ENCODE data around the gene CHRNA9. TPM values are rescaled to one million over a fixed set of nuclear protein-coding genes. Genes with fewer than 3 reads are reported as not detected.

The CHRNA9 gene
- total RNA-seq, 1 donor from 2014 or later: not detected

DNA sequence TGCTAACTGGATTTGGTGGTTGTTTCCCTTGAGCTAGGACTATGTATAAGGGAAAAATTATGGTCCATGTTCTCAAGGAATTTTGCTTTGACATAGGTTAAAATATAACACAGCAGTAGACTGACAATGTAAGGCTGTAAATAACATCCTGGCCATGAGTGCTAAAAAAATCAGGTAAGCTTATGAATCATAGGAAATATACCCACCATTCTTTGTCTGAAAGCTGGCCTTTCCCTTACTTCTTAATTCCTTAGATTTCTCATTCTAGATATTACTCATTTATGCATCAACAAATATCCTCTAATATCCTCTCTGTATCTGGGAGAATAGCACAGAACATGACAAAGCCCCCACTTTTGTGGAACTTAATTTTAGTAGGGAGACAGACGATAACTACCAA, 6.8 kb upstream of the CHRNA9 start:
- Mint-ChIP-seq H3K4me1 (ENCODE audit: unreplicated experiment) (peaks cover 4% of the 10 kb centered on the region), H3K36me3 (ENCODE audit: unreplicated experiment) (no peaks in the 10 kb centered on the region), H3K4me3 (ENCODE audit: unreplicated experiment) (no peak overlapping the region), H3K27me3 (ENCODE audit: unreplicated experiment) (no peaks in the 10 kb centered on the region), H3K27ac (ENCODE audit: unreplicated experiment) (no peak overlapping the region), H3K9me3 (ENCODE audit: unreplicated experiment) (no peaks in the 10 kb centered on the region)
- TF ChIP-seq, protein P1, sequence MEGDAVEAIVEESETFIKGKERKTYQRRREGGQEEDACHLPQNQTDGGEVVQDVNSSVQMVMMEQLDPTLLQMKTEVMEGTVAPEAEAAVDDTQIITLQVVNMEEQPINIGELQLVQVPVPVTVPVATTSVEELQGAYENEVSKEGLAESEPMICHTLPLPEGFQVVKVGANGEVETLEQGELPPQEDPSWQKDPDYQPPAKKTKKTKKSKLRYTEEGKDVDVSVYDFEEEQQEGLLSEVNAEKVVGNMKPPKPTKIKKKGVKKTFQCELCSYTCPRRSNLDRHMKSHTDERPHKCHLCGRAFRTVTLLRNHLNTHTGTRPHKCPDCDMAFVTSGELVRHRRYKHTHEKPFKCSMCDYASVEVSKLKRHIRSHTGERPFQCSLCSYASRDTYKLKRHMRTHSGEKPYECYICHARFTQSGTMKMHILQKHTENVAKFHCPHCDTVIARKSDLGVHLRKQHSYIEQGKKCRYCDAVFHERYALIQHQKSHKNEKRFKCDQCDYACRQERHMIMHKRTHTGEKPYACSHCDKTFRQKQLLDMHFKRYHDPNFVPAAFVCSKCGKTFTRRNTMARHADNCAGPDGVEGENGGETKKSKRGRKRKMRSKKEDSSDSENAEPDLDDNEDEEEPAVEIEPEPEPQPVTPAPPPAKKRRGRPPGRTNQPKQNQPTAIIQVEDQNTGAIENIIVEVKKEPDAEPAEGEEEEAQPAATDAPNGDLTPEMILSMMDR (IDR thresholded peaks at IDR 0.05): no peak
- DNase-seq (ENCODE audit: extremely low spot score, unreplicated experiment): no peak

DNA sequence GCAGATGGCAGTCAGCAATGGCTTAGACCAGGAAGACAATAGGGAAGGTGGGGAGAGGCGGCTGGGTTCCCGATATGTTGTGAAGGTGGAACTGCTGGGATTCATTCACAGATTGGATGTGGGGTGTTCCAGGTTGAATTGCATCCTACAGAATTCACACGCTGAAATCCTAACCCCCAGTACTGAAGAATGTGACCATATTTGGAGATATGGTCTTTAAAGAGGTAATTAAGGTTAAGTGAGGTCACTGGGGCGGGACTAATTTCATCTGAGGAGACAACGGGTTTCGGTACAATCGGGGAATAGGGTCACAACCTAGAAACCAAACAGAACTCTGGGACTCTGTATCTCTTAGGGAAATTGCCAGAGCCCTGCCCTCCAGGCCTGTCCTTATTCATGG, 5.3 kb upstream of the CHRNA9 start:
- Mint-ChIP-seq H3K9me3 (ENCODE audit: unreplicated experiment) (no peaks in the 10 kb centered on the region), H3K27me3 (ENCODE audit: unreplicated experiment) (no peaks in the 10 kb centered on the region), H3K27ac (ENCODE audit: unreplicated experiment) (no peak overlapping the region), H3K4me3 (ENCODE audit: unreplicated experiment) (no peak overlapping the region), H3K4me1 (ENCODE audit: unreplicated experiment) (peaks cover 17% of the 10 kb centered on the region), H3K36me3 (ENCODE audit: unreplicated experiment) (no peaks in the 10 kb centered on the region)
- TF ChIP-seq, protein P1 (IDR thresholded peaks at IDR 0.05): no peak
- DNase-seq (ENCODE audit: extremely low spot score, unreplicated experiment): no peak

DNA sequence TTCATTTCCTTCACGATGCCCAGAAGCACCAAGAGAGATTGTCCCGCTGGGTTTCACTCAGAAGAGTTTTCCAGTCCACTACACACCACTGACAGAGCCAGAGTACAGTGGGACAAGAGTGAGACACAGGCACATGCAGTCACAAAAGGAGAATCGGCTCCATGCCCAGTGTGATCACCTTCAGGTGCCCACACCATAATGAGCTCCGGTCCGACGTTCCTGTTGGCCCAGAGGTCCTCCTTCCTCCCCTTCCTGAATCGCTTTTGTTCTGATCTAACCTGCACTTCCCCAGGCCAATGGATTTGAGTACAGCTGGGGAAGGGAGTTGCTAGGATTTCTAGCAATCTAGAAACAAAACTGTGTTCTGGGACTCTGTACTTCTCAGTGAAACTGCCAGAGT, 4.6 kb upstream of the CHRNA9 start:
- no peak overlapping the region for H3K27ac Mint-ChIP-seq (ENCODE audit: unreplicated experiment)
- H3K9me3 Mint-ChIP-seq (ENCODE audit: unreplicated experiment): no peaks in the 10 kb centered on the region
- no peaks in the 10 kb centered on the region for H3K36me3 Mint-ChIP-seq (ENCODE audit: unreplicated experiment)

DNA sequence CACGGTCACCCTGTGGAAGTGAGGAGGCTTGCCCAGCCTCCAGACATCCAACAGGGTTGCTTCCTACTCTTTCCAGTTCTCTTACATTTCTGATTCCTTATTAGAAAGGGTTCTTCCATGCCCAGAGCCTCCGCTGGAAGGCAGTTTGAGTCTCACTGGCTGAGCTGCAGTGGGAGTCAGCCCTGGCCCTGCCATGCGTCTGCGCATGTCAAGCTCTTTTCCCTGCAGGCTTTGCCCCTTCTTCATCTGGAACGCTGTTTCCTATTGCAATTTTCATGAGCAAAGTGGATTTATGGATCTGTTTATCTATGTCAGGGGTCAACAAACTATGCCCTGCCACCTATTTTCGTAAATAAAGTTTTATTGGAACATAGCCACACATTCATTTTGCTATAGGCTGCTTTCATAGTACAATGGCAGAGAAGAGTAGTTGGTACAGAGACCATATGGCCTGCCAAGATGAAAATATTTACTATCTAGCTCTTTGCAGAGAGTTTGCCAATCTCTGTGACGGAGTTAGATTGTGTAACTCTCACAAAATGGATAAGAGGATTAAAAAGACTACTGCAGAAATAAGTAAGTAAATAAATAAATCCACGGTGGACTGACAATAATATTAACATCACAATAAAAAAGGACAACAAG, 3.9 kb upstream of the CHRNA9 start:
- Mint-ChIP-seq H3K4me3 (ENCODE audit: unreplicated experiment) (no peak overlapping the region), H3K27me3 (ENCODE audit: unreplicated experiment) (no peaks in the 10 kb centered on the region), H3K4me1 (ENCODE audit: unreplicated experiment) (peaks cover 19% of the 10 kb centered on the region), H3K9me3 (ENCODE audit: unreplicated experiment) (no peaks in the 10 kb centered on the region), H3K27ac (ENCODE audit: unreplicated experiment) (no peak overlapping the region), H3K36me3 (ENCODE audit: unreplicated experiment) (no peaks in the 10 kb centered on the region)
- TF ChIP-seq, protein P1 (IDR thresholded peaks at IDR 0.05): no peak
- no peak for DNase-seq (ENCODE audit: extremely low spot score, unreplicated experiment)

More for the DNA sequence above, 4.6 kb upstream of the CHRNA9 start:
- Mint-ChIP-seq H3K4me3 (ENCODE audit: unreplicated experiment) (no peak overlapping the region), H3K27me3 (ENCODE audit: unreplicated experiment) (no peaks in the 10 kb centered on the region), H3K4me1 (ENCODE audit: unreplicated experiment) (peaks cover 19% of the 10 kb centered on the region)
- no peak for DNase-seq (ENCODE audit: extremely low spot score, unreplicated experiment)
- TF ChIP-seq, protein P1 (IDR thresholded peaks at IDR 0.05): no peak

DNA sequence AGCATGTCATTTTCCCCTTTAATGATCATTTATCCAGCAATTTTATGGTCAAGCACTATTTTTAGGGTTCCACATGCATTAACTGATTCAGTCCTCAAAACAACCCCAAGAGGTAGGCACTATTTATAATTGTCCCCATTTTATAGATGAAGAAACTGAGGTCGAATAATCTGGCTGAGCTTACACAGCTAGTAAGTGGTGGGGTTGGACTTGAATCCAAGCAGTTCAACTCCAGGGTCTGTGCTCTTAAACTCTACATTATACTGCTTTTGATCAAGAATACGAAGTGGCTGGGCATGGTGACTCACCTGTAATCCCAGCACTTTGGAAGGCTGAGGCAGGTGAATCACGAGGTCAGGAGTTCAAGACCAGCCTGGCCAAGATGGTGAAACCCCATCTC, 3.2 kb upstream of the CHRNA9 start:
- TF ChIP-seq, protein P1 (IDR thresholded peaks at IDR 0.05): no peak
- Mint-ChIP-seq H3K27ac (ENCODE audit: unreplicated experiment) (no peak overlapping the region), H3K27me3 (ENCODE audit: unreplicated experiment) (no peaks in the 10 kb centered on the region), H3K36me3 (ENCODE audit: unreplicated experiment) (no peaks in the 10 kb centered on the region), H3K4me3 (ENCODE audit: unreplicated experiment) (no peak overlapping the region), H3K4me1 (ENCODE audit: unreplicated experiment) (peaks cover 19% of the 10 kb centered on the region), H3K9me3 (ENCODE audit: unreplicated experiment) (no peaks in the 10 kb centered on the region)
- DNase-seq (ENCODE audit: extremely low spot score, unreplicated experiment): no peak

Measured in osteocyte (in vitro differentiated cells).